ENCODE data around the gene BUB1.
"Not testable (repeated sequence)": the region's sequence is repeated elsewhere in the genome, so short reads cannot be mapped to it uniquely, and the experiment has no call there.

- TF ChIP-seq SP1 (IDR thresholded peaks at IDR 0.05); FOXM1 (IDR thresholded peaks at IDR 0.05; ENCODE audit: borderline replicate concordance); ELF4 (IDR thresholded peaks at IDR 0.05); ARNT (IDR thresholded peaks at IDR 0.05); SUZ12 (IDR thresholded peaks at IDR 0.05); LEF1 (IDR thresholded peaks at IDR 0.05; ENCODE audit: borderline replicate concordance); FOXK2 (IDR thresholded peaks at IDR 0.05); NFRKB (IDR thresholded peaks at IDR 0.05); BHLHE40 (IDR thresholded peaks at IDR 0.05; ENCODE audit: borderline replicate concordance); FOXA1 (IDR thresholded peaks at IDR 0.05); ZNF384 (IDR thresholded peaks at IDR 0.05); HDGF (IDR thresholded peaks at IDR 0.05; ENCODE audit: borderline replicate concordance); CTBP1 (IDR thresholded peaks at IDR 0.05; ENCODE audit: borderline replicate concordance); TARDBP (IDR thresholded peaks at IDR 0.05): not testable (repeated sequence)
Measured at GRCh38 chr2:110588520-110588919, 89.3 kb downstream of the BUB1 start.
